Gastrocnemius medialis (tissue), 4 donors: Measurements from ENCODE around the gene CTBP2.

Source experiments
- CTCF ChIP-seq, 5 experiments: fragments of 450-650 bp in 3 of 5; fragments of 200-600 bp in 2 of 5; sonication (generic) in 2 of 5; IDR thresholded peaks in 4 of 5; conservative IDR thresholded peaks in 1 of 5; 1 replicate in 4 of 5; 2 replicates in 1 of 5; pipeline ENCODE4 v1.5.1; 2016 to 2019; ENCODE audit warnings: antibody characterized with exemption in 5 of 5, mild to moderate bottlenecking in 3 of 5, moderate library complexity in 3 of 5
- POLR2A ChIP-seq, 2 donors: fragments of 450-650 bp; IDR thresholded peaks; one replicate each; pipeline ENCODE4 v1.6.1; 2017; ENCODE audit warnings: antibody characterized with exemption in 2 of 2, mild to moderate bottlenecking in 2 of 2, moderate library complexity in 2 of 2

GRCh38 chr10:125005312-125006187 is 154.8 kb downstream of the CTBP2 start:
- TF ChIP-seq CTCF (IDR thresholded peaks at IDR 0.05 in 4 of 5, conservative IDR thresholded peaks at IDR 0.05 in 1 of 5) (no peak), POLR2A (IDR thresholded peaks at IDR 0.05) (no peak)
